Mesenchymal stem cell (in vitro differentiated cells and primary cell): ENCODE measurements around the gene TBC1D14.
A peak's percentile ranks its signal among the peaks of the same experiment; 100 is the strongest.

Source experiments
- DNase-seq: peaks from one replicate; pipeline ENCODE4 v3.0.0-alpha.2; 2013
- H2AFZ ChIP-seq: one replicate; pipeline ENCODE4 v1.6.1; 2013; ENCODE audit warnings: low read depth, mild to moderate bottlenecking, control low read depth, inconsistent platforms, low read length, moderate library complexity
- H2AK5ac ChIP-seq: 2 replicates; pipeline ENCODE4 v1.6.1; 2013; ENCODE audit warnings: low read length, moderate library complexity, mild to moderate bottlenecking, inconsistent platforms; ENCODE audit not compliant: severe bottlenecking
- H2BK120ac ChIP-seq: one replicate; pipeline ENCODE4 v1.6.1; 2013; ENCODE audit warnings: low read depth, mild to moderate bottlenecking, inconsistent platforms, low read length, moderate library complexity
- H2BK12ac ChIP-seq, 2 experiments: one replicate each; pipeline ENCODE4 v1.6.1; 2013; ENCODE audit warnings: inconsistent platforms in 2 of 2, low read length in 2 of 2, mild to moderate bottlenecking in 2 of 2, moderate library complexity in 2 of 2, control low read depth in 1 of 2
- H2BK15ac ChIP-seq: one replicate; pipeline ENCODE4 v1.6.1; 2013; ENCODE audit warnings: mild to moderate bottlenecking, low read depth, inconsistent platforms; ENCODE audit not compliant: poor library complexity, severe bottlenecking
- H2BK5ac ChIP-seq: 2 replicates; pipeline ENCODE4 v1.6.1; 2013; ENCODE audit warnings: low read depth, mild to moderate bottlenecking, low read length, control low read depth, inconsistent platforms; ENCODE audit not compliant: poor library complexity, severe bottlenecking
- H3K14ac ChIP-seq, 2 experiments: one replicate each; pipeline ENCODE4 v1.6.1; 2013; ENCODE audit warnings: inconsistent platforms in 2 of 2, low read length in 2 of 2, control low read depth in 1 of 2, mild to moderate bottlenecking in 1 of 2, moderate library complexity in 1 of 2
- H3K18ac ChIP-seq, 2 experiments: one replicate each; pipeline ENCODE4 v1.6.1; 2013; ENCODE audit warnings: inconsistent platforms in 2 of 2, low read length in 2 of 2, control low read depth in 1 of 2, low read depth in 1 of 2, mild to moderate bottlenecking in 1 of 2
- H3K23ac ChIP-seq, 2 experiments: one replicate each; pipeline ENCODE4 v1.6.1; 2013; ENCODE audit warnings: inconsistent platforms in 2 of 2, low read length in 2 of 2, mild to moderate bottlenecking in 2 of 2, moderate library complexity in 2 of 2, control low read depth in 1 of 2
- H3K27ac ChIP-seq: 2 replicates; pipeline ENCODE4 v1.5.1; 2013; ENCODE audit warnings: mild to moderate bottlenecking, moderate library complexity, low read length, control low read depth, inconsistent platforms; ENCODE audit not compliant: poor library complexity, severe bottlenecking
- H3K27me3 ChIP-seq, 2 experiments: 2 replicates each; pipeline versions ENCODE4 v1.6.1 to v1.7.0; 2013; ENCODE audit warnings: low read length in 2 of 2, mild to moderate bottlenecking in 2 of 2, moderate library complexity in 2 of 2, control low read depth in 1 of 2, inconsistent platforms in 1 of 2; ENCODE audit not compliant: control insufficient read depth in 1 of 2, insufficient read depth in 1 of 2
- H3K36me3 ChIP-seq, 2 experiments: 2 replicates each; pipeline versions ENCODE4 v1.6.1 to v1.7.0; 2013; ENCODE audit warnings: low read length in 2 of 2, control low read depth in 1 of 2, inconsistent platforms in 1 of 2, low read depth in 1 of 2, mild to moderate bottlenecking in 1 of 2; ENCODE audit not compliant: insufficient read depth in 2 of 2, control insufficient read depth in 1 of 2
- H3K4ac ChIP-seq, 2 experiments: one replicate each; pipeline ENCODE4 v1.6.1; 2013; ENCODE audit warnings: inconsistent platforms in 2 of 2, low read length in 2 of 2, mild to moderate bottlenecking in 2 of 2, moderate library complexity in 2 of 2, control low read depth in 1 of 2, low read depth in 1 of 2
- H3K4me1 ChIP-seq: 2 replicates; pipeline ENCODE4 v1.6.1; 2013; ENCODE audit warnings: low read depth, low read length, control low read depth; ENCODE audit not compliant: control insufficient read depth, insufficient read depth
- H3K4me2 ChIP-seq: 2 replicates; pipeline ENCODE4 v1.6.1; 2013; ENCODE audit warnings: low read length, mild to moderate bottlenecking, inconsistent platforms; ENCODE audit not compliant: poor library complexity, severe bottlenecking
- H3K4me3 ChIP-seq, 2 experiments: 2 replicates each; pipeline versions ENCODE4 v1.5.1 to v1.7.0; 2013; ENCODE audit warnings: low read length in 2 of 2, mild to moderate bottlenecking in 2 of 2, control low read depth in 1 of 2, low read depth in 1 of 2; ENCODE audit not compliant: insufficient read depth in 1 of 2
- H3K79me1 ChIP-seq: replicated peaks from 2 replicates; pipeline ENCODE4 v1.6.1; 2013; ENCODE audit warnings: mild to moderate bottlenecking, control low read depth, low read length, inconsistent platforms; ENCODE audit not compliant: poor library complexity, severe bottlenecking
- H3K9ac ChIP-seq: 2 replicates; pipeline ENCODE4 v1.7.0; 2013; ENCODE audit warnings: mild to moderate bottlenecking, low read length, moderate library complexity
- H3K9me3 ChIP-seq: 2 replicates; pipeline ENCODE4 v1.7.0; 2013; ENCODE audit warnings: mild to moderate bottlenecking, low read length; ENCODE audit not compliant: control insufficient read depth
- H4K8ac ChIP-seq: one replicate; pipeline ENCODE4 v1.6.1; 2013; ENCODE audit warnings: inconsistent platforms, mild to moderate bottlenecking, low read length, moderate library complexity
- H4K91ac ChIP-seq: one replicate; pipeline ENCODE4 v1.6.1; 2013; ENCODE audit warnings: mild to moderate bottlenecking, low read length, inconsistent platforms
- whole genome bisulfite sequencing: methylation state at CpG from one replicate; pipeline ENCODE4 v1.1.7; 2013; ENCODE audit warnings: mixed read lengths; 5-methylcytosine and 5-hydroxymethylcytosine counted together

Gene TBC1D14

DNA sequence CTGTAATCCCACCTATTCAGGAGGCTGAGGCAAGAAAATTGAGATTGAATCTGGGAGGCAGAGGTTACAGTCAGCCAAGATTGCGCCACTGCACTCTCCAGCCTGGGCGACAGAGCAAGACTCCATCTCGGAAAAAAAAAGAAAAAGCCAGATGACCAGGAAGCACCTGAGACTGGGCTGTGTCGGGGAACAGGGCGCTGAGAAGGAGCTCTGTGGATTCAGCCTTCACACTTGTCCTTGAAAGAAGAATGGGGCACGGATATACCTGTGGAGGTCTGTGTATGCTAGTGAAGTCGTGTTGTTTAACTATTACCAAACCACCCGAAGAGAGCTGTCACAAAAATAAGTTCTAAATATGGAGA is 94.2 kb downstream of the TBC1D14 start:
- H2BK120ac ChIP-seq: no peak overlapping the region
- no peak overlapping the region for H2BK12ac ChIP-seq
- DNase-seq: no peak
- H4K8ac ChIP-seq: no peak overlapping the region
- H3K4me1 ChIP-seq: no peaks in the 10 kb centered on the region
- H3K4ac ChIP-seq: no peak overlapping the region
- no peak overlapping the region for H3K27ac ChIP-seq
- H3K14ac ChIP-seq: no peak overlapping the region
- peaks cover 66 to 89% of the 10 kb centered on the region in 2 experiments for H3K36me3 ChIP-seq
- no peak overlapping the region for H3K18ac ChIP-seq
- no peak overlapping the region for H3K4me2 ChIP-seq
- 96% methylated on average over 8 of the region's 8 CpGs for WGBS
- no peak overlapping the region for H2BK5ac ChIP-seq
- H3K27me3 ChIP-seq: no peaks in the 10 kb centered on the region
- no peaks in the 10 kb centered on the region for H3K9me3 ChIP-seq
- H2AFZ ChIP-seq: no peak overlapping the region
- no peak overlapping the region for H2AK5ac ChIP-seq
- H3K23ac ChIP-seq: no peak overlapping the region
- no peak overlapping the region for H2BK15ac ChIP-seq
- H3K4me3 ChIP-seq: no peak overlapping the region
- no peak overlapping the region for H4K91ac ChIP-seq
- H3K79me1 ChIP-seq: peaks cover 30% of the 10 kb centered on the region
- no peak overlapping the region for H3K9ac ChIP-seq

- Histone ChIP-seq H3K79me1 (peaks cover 31% of the 10 kb centered on the region), H2BK120ac (no peak overlapping the region), H2AK5ac (no peak overlapping the region), H3K36me3 (peaks cover 61 to 89% of the 10 kb centered on the region in 2 experiments), H3K18ac (no peak overlapping the region), H3K14ac (no peak overlapping the region), H4K91ac (no peak overlapping the region), H3K4me1 (no peaks in the 10 kb centered on the region), H3K4me3 (no peak overlapping the region), H4K8ac (no peak overlapping the region), H3K27me3 (no peaks in the 10 kb centered on the region), H2BK12ac (no peak overlapping the region), H3K4me2 (no peak overlapping the region), H3K27ac (no peak overlapping the region), H3K4ac (no peak overlapping the region), H2BK5ac (no peak overlapping the region), H2AFZ (no peak overlapping the region), H2BK15ac (no peak overlapping the region), H3K9me3 (no peaks in the 10 kb centered on the region), H3K9ac (no peak overlapping the region), H3K23ac (no peak overlapping the region)
- peak; percentile 36 for DNase-seq
- WGBS: 95% methylated on average over 4 of the region's 4 CpGs
Measured at GRCh38 chr4:7004331-7004730, 94.7 kb downstream of the TBC1D14 start.

GRCh38 chr4:7005571-7005970 is 95.9 kb downstream of the TBC1D14 start:
- no peak overlapping the region for H2BK12ac ChIP-seq
- no peak overlapping the region for H4K8ac ChIP-seq
- H3K23ac ChIP-seq: no peak overlapping the region
- H3K36me3 ChIP-seq: peaks cover 52 to 88% of the 10 kb centered on the region in 2 experiments
- H3K4me2 ChIP-seq: no peak overlapping the region
- no peak overlapping the region for H3K4me3 ChIP-seq
- no peak overlapping the region for H2AK5ac ChIP-seq
- H3K9ac ChIP-seq: no peak overlapping the region
- 98% methylated on average over 4 of the region's 4 CpGs for WGBS
- no peaks in the 10 kb centered on the region for H3K27me3 ChIP-seq
- no peak for DNase-seq
- H3K27ac ChIP-seq: no peak overlapping the region
- no peak overlapping the region for H2BK120ac ChIP-seq
- no peak overlapping the region for H2BK15ac ChIP-seq
- no peak overlapping the region for H3K4ac ChIP-seq
- peaks cover 30% of the 10 kb centered on the region for H3K79me1 ChIP-seq
- H3K4me1 ChIP-seq: no peaks in the 10 kb centered on the region
- no peak overlapping the region for H2AFZ ChIP-seq
- H3K14ac ChIP-seq: no peak overlapping the region
- no peak overlapping the region for H4K91ac ChIP-seq
- no peaks in the 10 kb centered on the region for H3K9me3 ChIP-seq
- no peak overlapping the region for H3K18ac ChIP-seq
- H2BK5ac ChIP-seq: no peak overlapping the region

DNA sequence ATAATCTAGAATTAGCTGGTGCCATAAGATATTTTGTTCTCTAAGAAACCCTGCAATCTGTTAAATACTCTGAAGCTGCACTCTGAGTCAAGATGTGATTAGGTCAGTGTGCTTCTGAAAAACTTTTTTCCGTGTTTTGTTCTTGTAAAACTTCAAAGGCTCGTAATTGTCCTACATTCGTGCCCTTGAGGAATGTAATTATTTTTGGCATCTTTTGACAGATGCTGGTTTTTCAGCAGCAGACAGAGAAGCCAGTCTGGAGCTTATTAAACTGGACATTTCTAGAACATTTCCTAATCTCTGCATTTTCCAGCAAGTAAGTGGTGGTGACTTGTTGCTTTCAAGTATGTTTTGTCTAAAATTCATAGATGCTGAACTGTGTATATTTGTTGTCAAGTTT is 96.8 kb downstream of the TBC1D14 start:
- no peak for DNase-seq
- H3K79me1 ChIP-seq: peaks cover 29% of the 10 kb centered on the region
- no peaks in the 10 kb centered on the region for H3K27me3 ChIP-seq
- peaks cover 48 to 88% of the 10 kb centered on the region in 2 experiments for H3K36me3 ChIP-seq
- no peak overlapping the region for H2BK120ac ChIP-seq
- H3K4me1 ChIP-seq: no peaks in the 10 kb centered on the region
- H3K4me3 ChIP-seq: no peak overlapping the region
- H2BK15ac ChIP-seq: no peak overlapping the region
- no peak overlapping the region for H4K91ac ChIP-seq
- H2AFZ ChIP-seq: no peak overlapping the region
- H3K4me2 ChIP-seq: no peak overlapping the region
- no peak overlapping the region for H4K8ac ChIP-seq
- WGBS: 91% methylated on average over 3 of the region's 3 CpGs
- H3K9ac ChIP-seq: no peak overlapping the region
- H3K18ac ChIP-seq: no peak overlapping the region
- H2AK5ac ChIP-seq: no peak overlapping the region
- H3K23ac ChIP-seq: no peak overlapping the region
- no peak overlapping the region for H3K27ac ChIP-seq
- no peak overlapping the region for H2BK5ac ChIP-seq
- H3K4ac ChIP-seq: no peak overlapping the region
- no peaks in the 10 kb centered on the region for H3K9me3 ChIP-seq
- no peak overlapping the region for H3K14ac ChIP-seq
- no peak overlapping the region for H2BK12ac ChIP-seq
